ENCODE data around the gene MPO.

The MPO gene

DNA sequence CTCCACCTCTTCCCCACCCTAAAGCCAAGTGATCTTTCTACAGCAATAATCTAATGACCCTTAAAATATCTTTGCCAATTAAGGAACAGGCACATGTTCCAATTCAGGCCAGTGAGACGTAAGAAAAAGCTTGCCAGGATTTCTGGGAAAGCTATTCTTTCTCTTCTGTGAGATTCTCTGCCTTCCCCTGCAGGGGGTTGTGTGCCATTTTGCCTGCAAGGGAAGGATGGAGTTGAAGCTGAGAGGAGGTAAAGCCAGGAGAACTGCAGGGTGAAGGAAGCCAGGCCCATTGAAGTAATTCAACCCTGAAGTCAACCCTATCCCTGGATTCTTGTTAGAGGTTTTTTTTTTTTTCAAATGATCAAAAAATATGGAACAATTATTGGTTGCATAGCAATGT, 51.4 kb downstream of the MPO start:
- no peak for DNase-seq

- DNase-seq, result no peak
Measured at GRCh38 chr17:58228679-58229078, 52.1 kb downstream of the MPO start.

GRCh38 chr17:58227733-58228132, 53.0 kb downstream of the MPO start:
- DNase-seq, result no peak

- DNase-seq, result no peak
Measured at GRCh38 chr17:58224315-58224714, 56.4 kb downstream of the MPO start.

Measured in SHP77 (cell line).